Stimulated activated CD8-positive, alpha-beta memory T cell treated with anti-CD3 and anti-CD28 coated beads, Interleukin-12 subunit alpha, Interleukin-12 subunit beta, amount 100 ng/mL, for 24 hours (primary cell): Measurements from ENCODE around the gene OR13F1.
"Not testable (repeated sequence)": the region's sequence is repeated elsewhere in the genome, so short reads cannot be mapped to it uniquely, and the experiment has no call there.

Experiments
- DNase-seq: peaks from one replicate; pipeline ENCODE4 v3.0.0-alpha.2; 2020; ENCODE audit errors: extremely low read depth

OR13F1 gene

GRCh38 chr9:104503963-104504362, at the start of gene OR13F1:
Gene OR13F1, plus strand, starts transcription at chr9:104504263. Its CDS starts 0 bp downstream, at chr9:104504263.
- DNase-seq, result no peak

- no peak for DNase-seq
Observed at GRCh38 chr9:104456831-104457230, 47.2 kb upstream of the OR13F1 start.

DNA sequence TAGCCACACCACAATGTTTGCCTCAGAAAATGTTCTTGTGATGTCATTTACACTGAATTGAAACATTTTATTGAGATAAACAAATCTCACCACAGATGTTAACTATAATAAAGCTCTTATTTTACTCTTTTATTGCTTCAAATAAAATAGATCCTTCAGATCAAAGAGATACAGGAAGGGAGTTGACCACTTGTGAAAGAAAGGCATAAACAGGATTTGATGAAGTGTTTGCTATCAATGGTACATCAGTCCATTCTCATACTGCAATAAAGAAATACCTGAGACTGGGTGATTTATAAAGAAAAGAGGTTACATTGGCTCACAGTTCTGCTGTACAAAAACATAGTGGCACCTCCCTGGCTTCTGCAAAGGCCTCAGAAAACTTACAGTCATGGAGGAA, 40.2 kb upstream of the OR13F1 start:
- no peak for DNase-seq

DNA sequence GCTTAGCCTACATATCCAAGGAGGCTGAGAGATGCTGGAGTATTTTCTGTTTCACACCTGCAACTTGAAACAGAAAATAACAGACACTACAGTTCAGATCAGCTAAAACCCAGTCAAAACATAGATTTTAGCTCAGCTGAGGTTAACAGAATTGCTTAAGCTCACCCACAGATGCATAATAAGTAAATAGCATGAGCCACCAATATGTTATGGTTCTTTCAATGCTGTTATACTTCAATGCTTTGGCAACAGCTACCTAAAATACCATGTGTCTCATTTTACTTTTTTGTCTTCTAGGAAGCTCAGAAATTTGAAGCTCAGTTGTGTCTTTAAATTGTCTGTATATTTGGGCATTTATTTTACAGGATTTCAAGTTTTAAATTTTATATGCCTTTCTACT, 35.8 kb upstream of the OR13F1 start:
- no peak for DNase-seq

GRCh38 chr9:104482921-104483570, 21.0 kb upstream of the OR13F1 start:
- DNase-seq, result no peak

GRCh38 chr9:104485014-104485413, 19.0 kb upstream of the OR13F1 start:
- no peak for DNase-seq

GRCh38 chr9:104494808-104495207, 9.3 kb upstream of the OR13F1 start:
- DNase-seq, result no peak

GRCh38 chr9:104503440-104503839, 623 bp upstream of the OR13F1 start:
- DNase-seq, result no peak

- no peak for DNase-seq
Observed at GRCh38 chr9:104506565-104506964, 2.5 kb downstream of the OR13F1 start.

DNA sequence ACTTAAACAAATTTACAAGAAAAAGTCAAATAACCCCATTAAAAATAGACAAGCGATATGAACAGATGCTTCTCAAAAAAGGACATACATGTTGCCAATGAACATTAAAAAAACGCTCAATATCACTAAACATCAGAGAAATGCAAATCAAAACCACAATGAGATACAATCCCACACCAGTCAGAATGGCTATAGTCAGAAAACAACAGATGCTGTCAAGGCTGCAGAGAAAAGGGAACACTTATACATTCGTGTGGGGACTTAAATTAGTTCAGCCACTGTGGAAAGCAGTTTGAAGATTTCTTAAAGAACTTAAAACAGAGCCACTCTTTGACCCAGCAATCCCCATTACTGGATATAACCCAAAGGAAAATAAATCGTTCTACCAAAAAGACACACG, 10.8 kb downstream of the OR13F1 start:
- DNase-seq, result no peak

GRCh38 chr9:104520241-104520640, 16.2 kb downstream of the OR13F1 start:
- not testable (repeated sequence) for DNase-seq

- no peak for DNase-seq
Observed at GRCh38 chr9:104527109-104527508, 23.0 kb downstream of the OR13F1 start, which contains the start of gene OR13C4. Gene OR13C4, minus strand, starts transcription at chr9:104527209. Its CDS starts 0 bp downstream, at chr9:104527209.

DNA sequence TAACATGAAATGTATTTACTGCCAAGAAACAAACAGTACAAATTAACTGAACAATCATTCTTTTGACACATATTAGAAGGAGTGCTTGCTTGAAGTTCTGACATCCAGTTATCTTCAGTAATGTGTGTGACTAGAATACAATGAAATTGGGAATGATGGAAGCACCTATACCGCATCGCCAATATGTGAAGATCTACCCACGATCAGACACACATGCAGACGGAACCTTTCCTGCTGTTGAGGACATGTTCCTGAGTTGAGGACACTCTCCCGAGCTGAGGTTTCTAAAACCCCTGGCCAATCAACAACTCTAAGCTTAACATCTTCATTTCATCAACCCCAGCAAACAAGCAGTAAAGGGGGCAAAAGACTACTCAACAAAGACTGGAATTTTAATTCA, 32.7 kb downstream of the OR13F1 start, which contains the start of gene OR13C3:
TSS of gene OR13C3 (minus strand) at position 101 of the 400 bp plus-strand sequence. CDS start 133 bp downstream, outside the sequence.
- DNase-seq, result no peak

- no peak for DNase-seq
Observed at GRCh38 chr9:104539275-104539674, 35.2 kb downstream of the OR13F1 start.

GRCh38 chr9:104544644-104545043, 40.6 kb downstream of the OR13F1 start:
- DNase-seq, result no peak

DNA sequence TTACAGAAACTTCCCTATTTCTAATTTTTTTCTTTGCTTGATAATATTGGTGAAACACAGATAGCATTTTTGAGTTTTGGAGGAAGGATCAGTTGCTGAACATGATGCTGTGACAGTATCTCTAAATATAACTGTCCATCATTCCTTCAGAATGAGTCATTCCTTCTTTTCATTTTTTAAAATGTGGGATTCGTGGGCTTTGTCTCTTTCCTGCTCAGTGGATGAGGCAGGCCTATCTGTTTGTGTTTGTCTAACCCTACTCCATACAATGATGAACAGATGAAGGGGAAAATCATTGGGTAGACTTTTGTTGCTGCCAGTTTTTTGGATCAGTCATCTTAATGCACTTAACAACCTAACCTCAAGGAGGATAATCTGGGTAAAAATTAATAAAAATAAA, 49.2 kb downstream of the OR13F1 start:
- no peak for DNase-seq
